OCI-LY7 (cell line): ENCODE data around the gene RAB37. TPM values are rescaled to one million over a fixed set of nuclear protein-coding genes. Genes with fewer than 3 reads are reported as not detected.

Source experiments
- BruUV-seq: library from RNA; stranded (reverse); fragments of 400-500 nt; replicated peaks from 2 replicates; lab custom pipeline; 2021; lab: Mats Ljungman, UMichigan
- CTCF ChIA-PET: fragments of 300-600 bp; sonication (Branson Sonifier 250); formaldehyde crosslinking; loops from one replicate; lab custom pipeline; 2022; ENCODE audit warnings: antibody characterized with exemption; ENCODE audit not compliant: unreplicated experiment; lab: Charles Lee
- POLR2A ChIA-PET: fragments of 300-600 bp; sonication (Branson Sonifier 250); formaldehyde crosslinking; loops from one replicate; lab custom pipeline; 2022; ENCODE audit warnings: antibody characterized with exemption; lab: Charles Lee
- DNase-seq: peaks from one replicate; pipeline ENCODE4 v3.0.0-alpha.2; 2015; ENCODE audit warnings: low spot score
- H2AFZ ChIP-seq: fragments of 200-600 bp; sonication (generic), shearing (Covaris generic); 2 replicates; pipeline ENCODE4 v1.6.1; 2014; ENCODE audit warnings: mild to moderate bottlenecking, antibody characterized with exemption, low read length, moderate library complexity
- H3K27ac ChIP-seq: fragments of 200-600 bp; sonication (generic); 2 replicates; pipeline ENCODE4 v1.5.1; 2014; ENCODE audit warnings: mixed run types, low read depth, mild to moderate bottlenecking, moderate library complexity, low read length, inconsistent platforms; ENCODE audit not compliant: poor library complexity, severe bottlenecking
- H3K36me3 ChIP-seq: fragments of 200-600 bp; sonication (generic); 2 replicates; pipeline ENCODE4 v1.6.1; 2014; ENCODE audit warnings: mild to moderate bottlenecking, antibody characterized with exemption, low read length, moderate library complexity, mixed read lengths; ENCODE audit not compliant: insufficient read depth
- H3K4me1 ChIP-seq: fragments of 200-600 bp; sonication (generic); 2 replicates; pipeline ENCODE4 v1.5.1; 2014; ENCODE audit warnings: mild to moderate bottlenecking, low read length; ENCODE audit not compliant: insufficient read depth, poor library complexity, severe bottlenecking
- H3K4me2 ChIP-seq: fragments of 200-600 bp; sonication (generic); 2 replicates; pipeline ENCODE4 v1.6.1; 2014; ENCODE audit warnings: mild to moderate bottlenecking, low read length
- H3K4me3 ChIP-seq: fragments of 200-600 bp; sonication (generic); 2 replicates; pipeline ENCODE4 v1.5.1; 2014; ENCODE audit warnings: mild to moderate bottlenecking, low read depth, low read length; ENCODE audit not compliant: poor library complexity, severe bottlenecking
- H3K79me2 ChIP-seq: fragments of 200-600 bp; sonication (generic); 2 replicates; pipeline ENCODE4 v1.6.1; 2016; ENCODE audit warnings: low read depth, mild to moderate bottlenecking, low read length, moderate library complexity, mixed read lengths; ENCODE audit not compliant: insufficient read depth
- H3K9me2 ChIP-seq: fragments of 200-600 bp; sonication (generic); 2 replicates; pipeline ENCODE4 v1.6.1; 2016; ENCODE audit warnings: mild to moderate bottlenecking, low read length, mixed read lengths; ENCODE audit not compliant: insufficient read depth
- H3K9me3 ChIP-seq: fragments of 200-600 bp; sonication (generic); 2 replicates; pipeline ENCODE4 v1.6.1; 2014; ENCODE audit warnings: mild to moderate bottlenecking, mixed run types, low read length, mixed read lengths
- H4K20me1 ChIP-seq: fragments of 200-600 bp; sonication (generic); 2 replicates; pipeline ENCODE4 v1.6.1; 2014; ENCODE audit warnings: mild to moderate bottlenecking, antibody characterized with exemption, low read length, moderate library complexity, mixed read lengths; ENCODE audit not compliant: insufficient read depth
- EZH2phosphoT487 ChIP-seq: fragments of 200-600 bp; sonication (generic); IDR thresholded peaks from 2 replicates; pipeline ENCODE4 v1.6.1; 2018; ENCODE audit warnings: low read depth, borderline replicate concordance, mild to moderate bottlenecking, mixed run types, antibody characterized with exemption, low read length, moderate library complexity, mixed read lengths
- intact Hi-C: fragments of 100-400 bp; cut with micrococcal nuclease; formaldehyde crosslinking; loops from one replicate; pipeline ENCODE4 v1.10.0; 2022; ENCODE audit not compliant: unreplicated experiment
- total RNA-seq, 2 experiments: library from RNA; depleted of rRNA in 1 of 2; stranded (reverse); fragments of >200 nt in 1 of 2; shearing (Covaris generic) in 1 of 2; gene quantifications; 2 replicates each; pipeline ENCODE4 v1.2.3, GENCODE V29; 2014 to 2022
- TF ChIP-seq, protein P1 (sequence below): fragments of 200-600 bp; sonication (generic); conservative IDR thresholded peaks from 2 replicates; pipeline ENCODE4 v1.5.1; 2014; ENCODE audit warnings: mild to moderate bottlenecking, antibody characterized with exemption, low read length, moderate library complexity, mixed read lengths

RAB37 gene
- total RNA-seq, 2 experiments from 2014 or later = 6.3 to 12.7 TPM

DNA sequence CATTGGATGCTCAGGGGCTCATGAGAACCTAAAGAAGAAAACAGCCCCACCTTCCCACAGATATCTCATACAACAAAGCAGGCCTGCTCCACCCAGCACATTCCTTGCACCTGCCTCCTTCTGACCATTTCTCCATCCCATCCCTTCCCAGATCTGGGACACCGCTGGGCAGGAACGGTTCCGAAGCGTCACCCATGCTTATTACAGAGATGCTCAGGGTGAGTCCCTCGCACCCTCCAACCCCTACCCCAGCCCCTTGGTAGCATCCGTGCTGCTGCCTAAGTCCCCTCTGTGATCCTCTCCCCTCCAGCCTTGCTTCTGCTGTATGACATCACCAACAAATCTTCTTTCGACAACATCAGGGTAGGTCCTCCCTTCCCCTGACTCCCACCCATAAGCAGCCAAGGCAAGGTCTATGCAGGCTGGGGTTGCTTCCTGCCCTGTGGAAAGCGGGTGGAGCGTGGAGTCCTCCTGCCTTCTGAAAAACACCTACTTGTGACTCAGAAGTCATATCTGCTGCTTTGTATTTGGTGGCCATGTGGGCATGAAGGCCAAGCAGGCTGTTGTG lies 6.0 kb downstream of the RAB37 start:
- H3K27ac ChIP-seq = peak overlapping the region; percentile 81
- intact Hi-C loops = no loop called here
- no peaks in the 10 kb centered on the region for H3K9me3 ChIP-seq
- CTCF ChIA-PET = interaction anchor here (0.7 to 1.4 kb wide), 3 partner anchors 122 to 217 kb away, joined by 3 to 7 read pairs (median 3); no protein-coding TSS in a partner anchor
- no peaks in the 10 kb centered on the region for H3K36me3 ChIP-seq
- peak overlapping the region; percentile 54 for H3K4me2 ChIP-seq
- TF ChIP-seq, protein P1, sequence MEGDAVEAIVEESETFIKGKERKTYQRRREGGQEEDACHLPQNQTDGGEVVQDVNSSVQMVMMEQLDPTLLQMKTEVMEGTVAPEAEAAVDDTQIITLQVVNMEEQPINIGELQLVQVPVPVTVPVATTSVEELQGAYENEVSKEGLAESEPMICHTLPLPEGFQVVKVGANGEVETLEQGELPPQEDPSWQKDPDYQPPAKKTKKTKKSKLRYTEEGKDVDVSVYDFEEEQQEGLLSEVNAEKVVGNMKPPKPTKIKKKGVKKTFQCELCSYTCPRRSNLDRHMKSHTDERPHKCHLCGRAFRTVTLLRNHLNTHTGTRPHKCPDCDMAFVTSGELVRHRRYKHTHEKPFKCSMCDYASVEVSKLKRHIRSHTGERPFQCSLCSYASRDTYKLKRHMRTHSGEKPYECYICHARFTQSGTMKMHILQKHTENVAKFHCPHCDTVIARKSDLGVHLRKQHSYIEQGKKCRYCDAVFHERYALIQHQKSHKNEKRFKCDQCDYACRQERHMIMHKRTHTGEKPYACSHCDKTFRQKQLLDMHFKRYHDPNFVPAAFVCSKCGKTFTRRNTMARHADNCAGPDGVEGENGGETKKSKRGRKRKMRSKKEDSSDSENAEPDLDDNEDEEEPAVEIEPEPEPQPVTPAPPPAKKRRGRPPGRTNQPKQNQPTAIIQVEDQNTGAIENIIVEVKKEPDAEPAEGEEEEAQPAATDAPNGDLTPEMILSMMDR = no peak
- TF ChIP-seq EZH2phosphoT487 = no peak
- no peak for DNase-seq
- no peaks in the 10 kb centered on the region for H3K9me2 ChIP-seq
- H3K79me2 ChIP-seq = no peaks in the 10 kb centered on the region
- H2AFZ ChIP-seq = no peak overlapping the region; the same call in 1 of the 2 replicates
- no TSS peak for BruUV-seq
- no peak overlapping the region for H3K4me3 ChIP-seq
- peaks cover 59% of the 10 kb centered on the region for H3K4me1 ChIP-seq
- POLR2A ChIA-PET = interaction anchor here (0.6 to 2.1 kb wide), 6 partner anchors 12 to 130 kb away, joined by 4 to 19 read pairs (median 6); partner anchors contain the start of genes FDXR and NAT9
- no peaks in the 10 kb centered on the region for H4K20me1 ChIP-seq

DNA sequence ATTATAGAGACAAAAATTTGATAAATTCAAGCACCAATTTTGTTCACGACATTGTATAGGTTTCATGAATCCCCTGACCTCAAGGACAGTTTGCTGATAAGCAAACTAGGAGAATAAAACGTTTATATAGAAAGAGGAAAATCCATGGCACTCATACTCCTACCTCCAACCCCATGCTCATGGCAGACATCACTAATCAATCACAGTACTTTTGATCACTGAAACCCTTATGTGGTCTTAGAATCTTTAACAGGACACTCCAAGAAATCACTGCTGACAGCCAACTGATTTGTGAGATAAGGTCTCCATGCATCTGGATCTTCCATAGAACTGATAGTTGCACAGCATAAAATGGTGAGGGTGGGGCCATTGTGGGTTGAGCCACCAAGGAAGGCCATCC lies 6.7 kb downstream of the RAB37 start:
- Histone ChIP-seq H3K9me3 (no peaks in the 10 kb centered on the region), H3K27ac (peak overlapping the region; percentile 81), H3K9me2 (no peaks in the 10 kb centered on the region), H3K4me3 (no peak overlapping the region), H4K20me1 (no peaks in the 10 kb centered on the region), H2AFZ (no peak overlapping the region), H3K79me2 (no peaks in the 10 kb centered on the region), H3K4me2 (no peak overlapping the region), H3K36me3 (no peaks in the 10 kb centered on the region), H3K4me1 (peaks cover 53% of the 10 kb centered on the region)
- BruUV-seq = no TSS peak
- ChIA-PET CTCF (interaction anchor here (0.9 to 2.0 kb wide), 2 partner anchors 16 to 33 kb away, joined by 4 to 10 read pairs; a partner anchor contains a TSS), POLR2A (no interaction called here)
- TF ChIP-seq, protein P1 = no peak
- no peak for TF ChIP-seq EZH2phosphoT487
- intact Hi-C loops = loop anchor here (1.0 to 2.0 kb wide), 4 partner anchors 16 to 121 kb away; no protein-coding TSS in a partner anchor
- no peak for DNase-seq

DNA sequence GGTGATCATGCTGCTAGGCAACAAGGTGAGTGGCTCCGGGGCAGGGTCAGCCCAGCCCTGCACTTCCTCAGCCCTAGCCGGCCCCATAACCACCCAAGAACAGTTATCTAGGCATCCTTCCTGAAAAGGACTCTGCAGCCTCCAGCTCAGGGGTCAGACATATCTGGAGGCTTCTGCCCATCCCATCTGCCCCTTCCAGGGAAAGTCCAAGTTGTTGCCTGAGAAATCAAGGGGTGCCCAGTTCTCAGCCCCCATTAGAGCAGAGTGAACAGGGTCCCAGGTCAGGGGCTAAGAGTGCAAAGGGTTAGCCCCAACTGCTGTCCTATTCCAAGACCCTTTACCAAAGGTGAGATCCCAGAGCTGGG lies 7.3 kb downstream of the RAB37 start:
- H4K20me1 ChIP-seq = 0 out of 2 replicates have a peak, but pooled peaks cover under 1% of the 10 kb centered on the region
- TF ChIP-seq, protein P1 = no peak
- no peak for TF ChIP-seq EZH2phosphoT487
- BruUV-seq = no TSS peak
- peaks cover 3% of the 10 kb centered on the region; the same call in 1 of the 2 replicates for H3K79me2 ChIP-seq
- intact Hi-C loops = loop anchor here (1.0 to 2.0 kb wide), 4 partner anchors 15 to 120 kb away; no protein-coding TSS in a partner anchor
- ChIA-PET POLR2A (interaction anchor here (1.9 kb wide), 1 partner anchor 27 kb away, joined by 4 read pairs; no protein-coding TSS in a partner anchor), CTCF (interaction anchor here (0.9 to 2.5 kb wide), 4 partner anchors 16 to 47 kb away, joined by 4 to 11 read pairs (median 10); a partner anchor contains a TSS)
- no peaks in the 10 kb centered on the region for H3K9me2 ChIP-seq
- no peak overlapping the region for H3K4me3 ChIP-seq
- peaks cover 47% of the 10 kb centered on the region for H3K4me1 ChIP-seq
- no peak overlapping the region for H3K27ac ChIP-seq
- DNase-seq = no peak
- no peaks in the 10 kb centered on the region for H3K36me3 ChIP-seq
- H3K4me2 ChIP-seq = no peak overlapping the region
- H2AFZ ChIP-seq = no peak overlapping the region
- no peaks in the 10 kb centered on the region for H3K9me3 ChIP-seq
